ENCODE measurements around the gene PARP14.
A peak's percentile ranks its signal among the peaks of the same experiment; 100 is the strongest.
"Not testable (repeated sequence)": the region's sequence is repeated elsewhere in the genome, so short reads cannot be mapped to it uniquely, and the experiment has no call there.

Gene PARP14

GRCh38 chr3:122679085-122679881 is 1.4 kb upstream of the PARP14 start:
- FAIRE-seq (peak; percentile 89), DNase-seq (ENCODE audit: insufficient read length) (no peak)
- TF ChIP-seq POLR2A (IDR thresholded peaks at IDR 0.05; ENCODE audit: low read depth, low read length), result no peak
- no peak for TF ChIP-seq POLR2AphosphoS5 (IDR thresholded peaks at IDR 0.05; ENCODE audit: low read depth, low read length)
- TF ChIP-seq TAF1 (IDR thresholded peaks at IDR 0.05; ENCODE audit: borderline replicate concordance, low read depth, low read length), result no peak

DNA sequence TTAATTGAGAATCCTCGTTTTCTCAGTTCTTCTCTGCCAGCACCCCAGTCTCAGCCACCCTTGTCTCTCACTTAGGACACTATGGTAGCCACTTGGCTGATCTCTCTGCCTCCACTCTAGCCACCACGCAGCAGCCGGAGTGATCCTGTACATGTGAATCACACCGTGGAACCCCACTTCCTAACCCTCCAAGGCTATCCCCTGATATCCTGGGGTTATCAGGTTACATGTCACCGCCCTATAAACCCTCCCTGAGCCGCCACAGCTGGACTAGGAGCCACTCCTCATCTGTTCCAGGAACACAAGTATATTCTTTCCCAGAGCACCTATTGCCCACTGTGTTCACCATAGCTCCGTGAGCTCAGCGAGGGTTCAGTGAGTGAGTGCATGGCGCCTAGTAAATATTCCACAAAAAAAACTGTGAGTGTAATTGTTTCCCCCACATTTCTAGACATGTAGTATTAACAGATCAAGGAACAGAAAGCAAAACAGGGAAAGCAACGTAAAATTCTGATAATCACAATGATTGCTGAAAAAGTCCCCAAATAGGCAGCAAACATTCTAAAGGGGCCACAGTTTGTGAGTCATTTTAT is 661 bp upstream of the PARP14 start:
- DNase-seq (ENCODE audit: insufficient read length) (no peak), FAIRE-seq (peak; percentile 87)
- TF ChIP-seq TAF1 (IDR thresholded peaks at IDR 0.05; ENCODE audit: borderline replicate concordance, low read depth, low read length), result no peak
- no peak for TF ChIP-seq POLR2A (IDR thresholded peaks at IDR 0.05; ENCODE audit: low read depth, low read length)
- no peak; the same call in 1 of the 2 replicates for TF ChIP-seq POLR2AphosphoS5 (IDR thresholded peaks at IDR 0.05; ENCODE audit: low read depth, low read length)

DNA sequence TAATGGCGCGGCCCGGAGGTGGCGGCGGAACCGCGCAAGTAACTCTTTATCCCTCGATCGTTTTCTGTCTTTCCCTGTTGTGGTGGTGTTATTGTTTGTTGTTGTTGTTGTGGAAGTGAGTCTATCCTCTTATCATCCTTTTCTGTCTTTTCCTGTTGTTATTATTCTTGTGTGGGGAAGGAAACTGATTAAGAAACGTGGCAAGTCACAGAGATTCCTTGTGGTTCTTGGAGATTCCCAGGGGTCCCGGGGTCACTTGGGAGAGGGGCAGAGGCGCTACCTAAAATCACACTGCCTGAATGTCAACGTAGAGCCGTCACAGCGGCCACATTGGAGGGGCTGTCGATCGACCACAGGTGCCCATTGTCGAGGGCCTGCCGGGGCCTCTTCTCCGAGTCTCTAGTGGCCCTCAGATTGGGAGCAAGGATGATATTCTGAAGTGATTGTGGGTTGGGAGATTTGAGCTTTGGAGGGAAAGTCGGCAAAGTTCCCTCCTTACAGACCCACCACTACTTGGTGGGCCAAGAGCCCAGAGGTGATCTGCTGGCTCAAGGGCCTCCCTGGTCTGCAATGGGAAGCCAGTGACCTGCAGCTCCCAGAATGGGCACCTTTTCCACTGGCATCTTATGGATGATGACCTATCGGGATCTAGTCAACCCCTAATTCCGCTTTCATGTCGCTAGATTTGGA is 790 bp downstream of the PARP14 start:
- DNase-seq (ENCODE audit: insufficient read length) (no peak), FAIRE-seq (peak; percentile 87)
- TF ChIP-seq POLR2AphosphoS5 (IDR thresholded peaks at IDR 0.05; ENCODE audit: low read depth, low read length), result no peak
- no peak for TF ChIP-seq TAF1 (IDR thresholded peaks at IDR 0.05; ENCODE audit: borderline replicate concordance, low read depth, low read length)
- TF ChIP-seq POLR2A (IDR thresholded peaks at IDR 0.05; ENCODE audit: low read depth, low read length), result no peak

GRCh38 chr3:122681974-122682409 is 1.4 kb downstream of the PARP14 start:
- peak; percentile 21 for FAIRE-seq
- DNase-seq (ENCODE audit: insufficient read length), result no peak
- no peak for TF ChIP-seq POLR2A (IDR thresholded peaks at IDR 0.05; ENCODE audit: low read depth, low read length)
- TF ChIP-seq POLR2AphosphoS5 (IDR thresholded peaks at IDR 0.05; ENCODE audit: low read depth, low read length), result no peak
- TF ChIP-seq TAF1 (IDR thresholded peaks at IDR 0.05; ENCODE audit: borderline replicate concordance, low read depth, low read length), result no peak

- TF ChIP-seq POLR2A (IDR thresholded peaks at IDR 0.05; ENCODE audit: low read depth, low read length), result 0 out of 2 replicates have a peak, but pooled peaks have one; percentile 24
- DNase-seq (ENCODE audit: insufficient read length), result not testable (repeated sequence)
- peak; percentile 82 for FAIRE-seq
Observed at GRCh38 chr3:122682778-122683411, 2.3 kb downstream of the PARP14 start.

DNA sequence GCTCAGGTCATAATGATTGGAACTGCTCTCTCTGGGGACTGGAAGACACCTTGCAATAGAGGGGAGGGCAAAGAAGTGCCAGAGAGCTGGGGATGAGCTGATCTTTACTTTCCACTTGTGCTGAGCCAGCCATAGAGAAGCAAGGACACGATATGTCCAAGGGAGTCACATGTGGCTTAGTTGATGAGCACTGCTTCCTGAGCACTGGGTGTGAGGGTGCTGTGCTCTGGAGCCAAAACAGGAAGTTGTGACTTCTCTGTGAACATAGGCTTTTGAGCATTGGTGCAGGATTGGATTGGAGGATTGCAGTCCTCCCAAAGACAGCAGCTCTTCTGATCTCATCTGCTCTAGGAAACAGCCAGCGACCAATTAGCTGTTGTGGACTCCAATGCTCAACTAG is 6.7 kb downstream of the PARP14 start:
- no peak for FAIRE-seq
- DNase-seq (ENCODE audit: insufficient read length), result no peak
- TF ChIP-seq TAF1 (IDR thresholded peaks at IDR 0.05; ENCODE audit: borderline replicate concordance, low read depth, low read length), result no peak
- no peak for TF ChIP-seq POLR2AphosphoS5 (IDR thresholded peaks at IDR 0.05; ENCODE audit: low read depth, low read length)
- peak; percentile 45; the same call in 1 of the 2 replicates for TF ChIP-seq POLR2A (IDR thresholded peaks at IDR 0.05; ENCODE audit: low read depth, low read length)

DNA sequence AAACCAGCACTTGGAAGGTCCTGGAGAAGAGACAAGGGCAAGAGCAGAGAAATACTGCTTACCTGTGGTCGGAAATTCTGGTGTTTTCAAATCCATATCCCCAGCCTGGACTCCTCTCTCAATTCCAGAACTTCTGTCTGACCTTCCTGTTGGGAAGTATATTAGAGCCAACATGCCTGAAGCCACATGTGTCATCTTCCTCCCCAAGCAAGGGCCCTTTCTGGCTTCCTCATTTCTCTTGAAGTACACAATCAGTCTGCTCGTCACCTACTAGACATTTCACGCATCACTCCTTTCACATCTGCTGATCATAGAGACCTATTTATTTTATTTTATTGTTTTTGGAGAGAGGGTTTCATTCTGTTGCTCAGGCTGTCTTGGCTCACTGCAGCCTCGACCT is 8.4 kb downstream of the PARP14 start:
- DNase-seq (ENCODE audit: insufficient read length) (no peak), FAIRE-seq (no peak)
- TF ChIP-seq POLR2A (IDR thresholded peaks at IDR 0.05; ENCODE audit: low read depth, low read length) (no peak), POLR2AphosphoS5 (IDR thresholded peaks at IDR 0.05; ENCODE audit: low read depth, low read length) (no peak), TAF1 (IDR thresholded peaks at IDR 0.05; ENCODE audit: borderline replicate concordance, low read depth, low read length) (no peak)

GRCh38 chr3:122689587-122689986 is 8.9 kb downstream of the PARP14 start:
- no peak for DNase-seq (ENCODE audit: insufficient read length)
- no peak for FAIRE-seq
- TF ChIP-seq POLR2A (IDR thresholded peaks at IDR 0.05; ENCODE audit: low read depth, low read length), result no peak

DNA sequence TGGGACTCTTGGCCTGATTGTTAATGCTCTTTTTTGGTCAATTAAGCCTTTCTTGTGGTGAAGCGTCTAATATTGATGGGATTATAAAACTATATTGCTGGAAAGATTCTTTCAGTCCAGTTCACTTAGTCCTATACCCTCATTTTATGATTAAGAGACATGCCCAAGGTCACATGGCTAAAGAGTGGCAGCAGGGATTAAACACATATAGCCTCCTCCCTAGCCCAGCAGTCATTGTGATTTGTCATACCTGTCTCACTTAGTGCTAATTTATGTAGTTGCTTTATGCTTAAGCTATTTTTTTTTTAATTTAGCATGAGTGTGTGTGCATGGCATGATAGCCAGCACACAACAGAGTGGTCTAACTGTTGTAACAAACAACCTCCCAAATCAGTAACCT is 9.5 kb downstream of the PARP14 start:
- no peak for TF ChIP-seq POLR2AphosphoS5 (IDR thresholded peaks at IDR 0.05; ENCODE audit: low read depth, low read length)
- no peak for TF ChIP-seq POLR2A (IDR thresholded peaks at IDR 0.05; ENCODE audit: low read depth, low read length)
- no peak for TF ChIP-seq TAF1 (IDR thresholded peaks at IDR 0.05; ENCODE audit: borderline replicate concordance, low read depth, low read length)
- DNase-seq (ENCODE audit: insufficient read length), result no peak
- no peak for FAIRE-seq

DNA sequence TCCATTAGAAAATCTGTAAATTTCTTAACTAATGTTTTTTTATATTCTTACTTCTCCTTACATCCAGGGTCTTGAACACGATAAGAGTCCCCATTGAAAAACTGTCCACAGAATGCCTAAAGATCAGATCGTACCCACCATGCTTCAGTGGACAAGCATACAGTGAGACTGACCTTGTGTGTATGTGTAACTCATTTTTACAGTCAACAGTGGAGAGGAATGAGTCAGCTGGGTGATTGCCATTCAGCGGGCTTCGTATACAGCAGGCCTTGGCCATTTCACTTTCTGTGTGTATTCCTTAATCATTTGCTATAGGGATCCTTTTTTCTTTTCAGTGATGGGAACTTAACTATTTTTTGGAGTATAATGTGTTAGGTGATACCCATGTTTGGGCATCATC is 10.6 kb downstream of the PARP14 start:
- FAIRE-seq (peak; percentile 86), DNase-seq (ENCODE audit: insufficient read length) (no peak)
- TF ChIP-seq POLR2A (IDR thresholded peaks at IDR 0.05; ENCODE audit: low read depth, low read length) (no peak), POLR2AphosphoS5 (IDR thresholded peaks at IDR 0.05; ENCODE audit: low read depth, low read length) (no peak), TAF1 (IDR thresholded peaks at IDR 0.05; ENCODE audit: borderline replicate concordance, low read depth, low read length) (no peak)

- no peak for TF ChIP-seq TAF1 (IDR thresholded peaks at IDR 0.05; ENCODE audit: borderline replicate concordance, low read depth, low read length)
- no peak for TF ChIP-seq POLR2AphosphoS5 (IDR thresholded peaks at IDR 0.05; ENCODE audit: low read depth, low read length)
- no peak for TF ChIP-seq POLR2A (IDR thresholded peaks at IDR 0.05; ENCODE audit: low read depth, low read length)
- DNase-seq (ENCODE audit: insufficient read length) (no peak), FAIRE-seq (no peak)
Observed at GRCh38 chr3:122692674-122693073, 12.0 kb downstream of the PARP14 start.

Data from GM12892 (cell line).